ENCODE measurements around the gene BNC2.
"Not testable (repeated sequence)": the region's sequence is repeated elsewhere in the genome, so short reads cannot be mapped to it uniquely, and the experiment has no call there.

BNC2 gene

DNA sequence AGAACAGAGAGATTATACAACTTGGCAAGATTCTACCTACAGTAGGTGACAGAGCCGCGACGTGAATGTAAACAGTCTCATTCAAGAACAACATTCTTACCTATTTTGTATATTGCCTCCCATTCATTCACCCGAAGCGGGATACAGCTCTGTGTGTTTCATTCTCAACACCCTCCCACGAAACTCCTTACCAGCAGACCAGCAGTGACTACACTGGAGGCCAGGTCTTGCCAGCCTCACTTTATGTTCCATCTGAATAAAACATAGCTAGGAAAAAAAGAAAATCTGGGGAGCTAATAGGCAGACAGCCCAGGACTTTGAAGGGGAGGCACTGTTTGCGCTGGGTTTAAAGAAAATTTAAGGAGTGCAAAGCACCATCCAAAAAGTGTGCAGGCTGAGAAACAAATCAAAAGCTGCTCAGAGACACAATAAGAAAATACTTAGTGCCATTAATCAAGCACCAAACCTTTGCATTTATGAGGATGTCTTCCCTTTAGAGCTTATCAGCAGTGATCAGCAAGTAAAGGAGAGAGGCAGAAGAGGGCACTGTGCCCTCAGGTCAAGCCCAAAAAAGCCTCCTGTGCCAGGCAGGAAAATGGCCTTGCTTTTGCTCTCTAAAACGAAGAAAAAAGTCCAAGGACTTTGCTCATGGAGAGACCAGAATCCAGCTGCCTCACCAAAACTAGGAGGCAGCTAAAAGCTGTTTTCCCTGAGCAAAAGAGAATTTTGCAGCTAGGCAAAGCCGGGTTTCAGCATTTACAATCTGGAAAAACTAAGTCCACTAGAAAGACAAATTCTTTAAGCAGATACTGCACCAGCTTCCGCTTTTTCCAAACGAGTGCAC lies 295.1 kb downstream of the BNC2 start:
- no peak for DNase-seq

DNA sequence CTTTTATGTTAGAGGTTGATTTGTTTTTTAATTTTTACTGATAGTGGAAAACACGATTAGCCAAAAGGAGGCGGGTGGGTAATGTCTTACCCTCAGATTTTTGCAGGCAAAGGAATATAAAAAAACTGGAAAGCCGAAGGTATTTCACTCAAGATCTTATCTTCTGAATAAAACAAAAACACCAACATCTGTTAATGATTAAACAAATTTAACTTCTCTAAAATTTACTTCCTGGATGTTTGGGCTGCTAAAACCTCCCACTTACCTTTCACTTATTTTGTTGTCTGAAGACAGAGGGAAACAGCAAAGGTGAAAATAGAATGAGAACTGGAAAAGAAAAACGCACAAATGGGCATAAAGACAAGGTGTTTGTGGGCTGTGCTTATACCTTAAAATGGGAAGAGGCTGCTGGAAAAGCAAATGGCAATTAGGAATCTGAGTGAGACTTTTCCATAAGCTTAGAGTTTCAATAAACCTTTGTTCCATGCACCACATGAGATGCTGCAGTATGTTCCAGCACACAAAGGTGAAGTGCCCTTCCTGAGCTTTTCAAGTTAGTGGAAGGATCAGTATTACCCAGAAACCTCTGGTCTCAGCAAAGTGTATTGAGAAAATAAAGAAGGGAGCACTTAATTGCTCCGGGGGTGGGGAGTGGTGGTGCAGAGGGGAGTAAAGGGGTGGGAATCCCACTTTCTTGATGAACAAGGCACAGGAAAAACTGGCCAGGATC lies 298.3 kb downstream of the BNC2 start:
- no peak for DNase-seq

DNA sequence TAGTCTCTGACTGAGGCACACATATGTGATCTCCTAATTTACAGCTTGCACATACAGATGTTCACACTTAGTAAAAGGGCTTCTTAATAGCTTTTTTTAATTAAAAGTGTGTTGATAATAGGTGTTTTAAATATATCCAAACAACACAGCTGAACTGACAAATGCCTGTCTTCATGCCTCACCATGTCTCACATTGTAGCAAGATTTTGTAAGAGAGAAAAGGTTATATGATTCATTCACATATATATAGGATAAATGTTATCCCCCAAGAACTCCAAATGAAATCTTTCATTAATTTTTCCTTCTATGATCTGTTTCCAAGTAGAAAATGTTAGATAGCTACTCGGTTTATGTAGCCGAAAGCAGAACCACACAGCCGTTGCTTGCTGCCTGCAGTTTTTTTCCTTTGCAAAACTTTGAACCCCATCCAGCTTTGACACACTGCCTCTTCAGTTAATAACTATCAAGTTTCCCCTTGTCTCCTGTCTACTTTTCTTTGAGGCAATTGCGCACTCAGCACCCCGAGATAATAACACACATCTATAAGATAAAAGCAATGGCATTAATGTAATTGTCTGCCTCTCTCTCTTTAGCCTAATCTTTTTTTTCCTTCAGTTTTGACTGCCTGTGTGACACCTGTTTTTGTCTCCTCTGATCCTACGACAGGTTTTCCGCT lies 299.2 kb downstream of the BNC2 start:
- DNase-seq: no peak

DNA sequence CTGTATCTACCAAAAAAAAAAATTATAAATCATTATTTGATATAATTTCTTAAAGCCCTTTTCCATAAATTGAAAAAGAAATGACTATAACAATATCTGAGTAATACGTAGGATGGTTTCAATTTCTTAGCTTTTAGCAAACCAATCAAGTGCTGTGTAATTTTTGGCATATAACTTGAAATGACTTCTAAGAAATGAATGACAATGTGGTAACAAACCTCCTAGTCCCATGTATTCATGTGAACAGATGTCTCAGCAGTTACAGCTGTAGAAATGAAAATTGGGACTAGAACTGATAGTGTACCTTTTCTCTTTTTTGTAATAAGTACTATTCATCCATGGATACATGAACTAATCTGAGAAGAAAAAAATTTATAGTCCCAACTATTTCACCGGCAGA lies 307.0 kb downstream of the BNC2 start:
- no peak for DNase-seq

DNA sequence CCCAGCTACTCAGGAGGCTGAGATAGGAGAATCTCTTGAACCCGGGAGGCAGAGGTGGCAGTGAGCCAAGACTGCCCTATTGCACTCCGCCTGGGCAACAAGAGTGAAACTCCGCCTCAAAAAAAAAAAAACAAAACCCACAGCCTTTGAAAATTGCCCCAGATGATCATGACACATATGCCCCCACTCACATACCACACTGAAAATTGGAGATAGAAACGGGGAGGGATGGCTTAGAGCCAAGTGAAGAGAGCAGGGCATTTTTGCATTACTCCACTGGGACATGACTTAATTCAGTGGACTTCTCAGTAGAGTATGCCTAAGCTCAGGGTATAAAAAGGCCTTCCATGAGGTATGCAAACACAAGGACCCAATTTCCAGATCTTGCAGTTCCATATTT lies 309.3 kb downstream of the BNC2 start:
- no peak for DNase-seq

DNA sequence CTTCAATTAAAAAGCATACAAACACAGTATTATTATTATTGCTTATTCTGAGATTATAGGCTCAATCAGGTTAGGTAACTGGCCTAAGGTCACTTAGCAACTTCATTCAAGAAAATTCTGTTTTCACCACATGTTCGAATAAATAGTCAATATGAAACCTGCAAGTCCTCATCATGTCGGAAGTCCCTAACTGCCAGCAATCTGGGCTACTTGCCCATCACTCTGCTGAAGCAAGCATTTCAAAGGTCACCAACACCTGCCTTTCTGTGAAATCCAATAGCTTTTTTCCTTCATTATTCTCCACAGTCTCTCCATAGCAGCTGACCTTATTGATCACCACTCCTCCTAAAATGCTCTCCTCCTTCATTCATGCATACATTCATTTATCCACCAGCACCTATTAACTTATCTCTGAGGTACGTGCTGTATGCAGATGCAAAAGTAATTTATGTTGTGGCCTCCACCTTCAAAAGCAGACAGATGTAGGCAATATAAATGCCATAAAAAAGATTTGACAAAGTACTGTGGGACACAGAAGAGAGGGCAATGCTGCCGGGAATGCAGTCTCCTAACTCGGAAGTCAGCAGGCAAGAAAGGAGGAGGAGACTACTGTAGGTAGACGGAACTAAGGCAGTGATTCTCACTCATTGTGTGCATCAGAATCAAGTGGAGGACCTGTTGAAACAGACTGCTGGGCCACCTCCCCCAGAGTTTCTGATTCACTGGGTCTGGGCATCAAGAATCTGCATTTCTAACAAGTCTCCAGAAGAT lies 310.9 kb downstream of the BNC2 start:
- DNase-seq: no peak

DNA sequence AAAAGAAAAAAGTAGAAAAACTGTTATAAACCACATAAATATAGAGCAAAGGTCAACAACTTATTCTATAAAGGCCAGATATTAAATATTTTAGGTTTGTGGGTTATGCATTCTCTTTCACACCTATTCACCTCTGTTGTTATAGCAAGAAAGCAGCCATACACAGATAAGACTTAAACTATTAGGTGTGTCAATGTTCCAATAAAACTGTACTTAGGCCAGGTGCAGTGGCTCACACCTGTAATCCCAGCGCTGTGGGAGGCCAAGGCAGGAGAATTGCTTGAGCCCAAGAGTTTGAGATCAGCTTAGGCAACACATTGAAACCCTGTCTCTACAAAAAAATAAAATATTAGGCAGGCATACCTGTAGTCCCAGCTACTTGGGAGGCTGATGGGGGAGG lies 314.7 kb downstream of the BNC2 start:
- DNase-seq: no peak

DNA sequence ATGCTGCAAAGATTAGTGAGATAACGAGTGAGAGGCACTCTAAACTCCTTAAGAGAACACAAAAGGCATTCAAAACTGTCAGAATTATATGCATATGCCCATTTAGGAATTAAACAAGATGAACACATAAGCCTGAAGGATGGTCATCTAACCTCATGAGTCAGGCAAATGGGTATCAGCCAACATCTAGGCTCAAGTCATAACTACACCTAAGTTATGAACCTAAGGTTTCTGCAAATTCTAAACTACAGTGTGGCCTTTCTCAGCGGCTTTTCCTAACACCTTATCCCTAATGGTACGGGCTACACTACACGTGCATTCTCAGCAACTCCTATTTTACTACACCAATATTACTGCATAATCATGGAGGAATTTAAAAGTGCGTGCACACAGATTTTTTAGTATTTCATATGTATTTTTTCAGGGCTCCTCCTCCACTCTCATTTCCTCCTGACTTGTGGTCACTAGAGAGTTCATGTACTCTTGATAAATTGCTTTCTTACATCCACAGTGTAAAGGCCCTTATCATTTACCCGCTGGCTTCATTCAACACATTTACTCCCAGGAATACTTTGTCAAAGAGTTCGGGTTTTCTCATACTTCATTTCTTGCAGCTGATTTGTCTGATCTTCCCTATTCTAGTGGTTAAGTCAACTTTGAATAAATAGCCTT lies 316.5 kb downstream of the BNC2 start:
- no peak for DNase-seq

DNA sequence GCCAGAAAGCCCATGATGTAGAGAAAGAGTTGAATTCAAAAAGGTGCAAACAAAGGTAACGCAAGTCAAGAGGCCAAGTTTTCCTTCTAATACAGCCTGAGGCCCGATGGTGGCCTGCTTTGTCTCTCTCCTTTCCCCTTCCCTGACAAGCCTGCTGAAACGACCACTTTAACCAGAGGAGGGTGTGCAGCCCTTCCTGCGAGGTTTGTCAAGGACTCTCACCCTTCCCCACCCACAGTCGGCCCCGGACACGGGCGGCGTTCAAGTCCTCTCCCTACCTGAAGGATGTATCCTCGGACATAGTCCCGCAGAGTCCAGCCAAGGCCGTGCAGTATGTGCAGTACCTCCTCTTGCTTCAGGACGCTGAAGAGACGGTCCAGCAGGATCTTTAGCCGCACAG lies 318.2 kb downstream of the BNC2 start:
- DNase-seq: no peak

DNA sequence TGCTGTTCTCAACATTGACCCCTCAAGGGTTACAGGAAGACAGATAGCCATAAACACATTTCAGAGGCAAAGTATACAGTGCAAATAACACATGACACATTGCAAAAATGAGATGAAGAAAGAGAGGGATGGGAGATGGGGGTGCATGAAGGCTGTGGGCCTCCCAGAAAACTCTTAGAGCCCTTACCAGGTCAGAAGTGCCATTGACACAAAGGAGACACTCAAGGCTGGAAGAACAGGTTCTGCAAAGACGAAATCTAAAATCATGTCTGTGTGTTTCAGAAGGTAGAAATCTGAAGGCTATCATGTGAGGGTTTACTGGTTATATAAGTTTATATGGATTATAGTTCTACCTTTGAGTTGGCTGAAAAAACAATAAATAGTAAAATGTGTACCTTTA lies 318.8 kb downstream of the BNC2 start:
- DNase-seq: no peak

DNA sequence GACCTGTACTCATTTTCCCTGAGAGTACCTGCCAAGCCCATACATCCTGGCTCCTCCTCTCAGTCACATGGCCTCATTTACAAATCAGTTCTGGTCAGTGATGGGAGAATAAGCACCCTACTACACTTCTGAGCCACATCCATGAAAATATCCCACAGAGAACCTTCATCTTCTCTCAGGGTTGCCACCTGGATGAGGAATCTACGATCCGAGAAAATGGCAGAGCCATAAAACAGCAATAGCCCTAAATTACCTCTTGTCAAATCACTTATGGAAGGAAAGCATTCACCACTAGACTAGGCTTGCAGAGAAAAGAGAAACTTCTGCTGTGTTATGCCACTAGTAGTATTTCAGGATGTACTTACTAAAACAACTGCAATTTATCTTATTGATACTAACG lies 324.8 kb downstream of the BNC2 start:
- no peak for DNase-seq

DNA sequence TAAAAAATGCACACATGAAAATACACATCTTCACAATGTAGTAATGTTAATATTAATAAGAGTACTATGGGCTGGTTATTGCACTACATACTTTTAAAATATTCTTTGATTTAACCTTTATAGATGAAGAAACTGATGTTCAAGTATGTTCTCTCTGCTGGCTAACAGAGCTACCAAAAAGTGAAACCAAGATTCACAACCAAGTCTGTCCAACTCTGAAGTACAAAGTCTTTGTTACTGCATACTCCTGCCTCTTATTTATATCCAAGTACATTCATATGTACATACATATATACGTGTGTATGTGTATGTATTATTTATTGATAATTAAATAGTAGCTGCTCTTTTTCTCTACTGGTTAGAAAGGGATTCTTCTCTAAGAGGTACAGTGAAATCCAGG lies 325.6 kb downstream of the BNC2 start:
- no peak for DNase-seq

DNA sequence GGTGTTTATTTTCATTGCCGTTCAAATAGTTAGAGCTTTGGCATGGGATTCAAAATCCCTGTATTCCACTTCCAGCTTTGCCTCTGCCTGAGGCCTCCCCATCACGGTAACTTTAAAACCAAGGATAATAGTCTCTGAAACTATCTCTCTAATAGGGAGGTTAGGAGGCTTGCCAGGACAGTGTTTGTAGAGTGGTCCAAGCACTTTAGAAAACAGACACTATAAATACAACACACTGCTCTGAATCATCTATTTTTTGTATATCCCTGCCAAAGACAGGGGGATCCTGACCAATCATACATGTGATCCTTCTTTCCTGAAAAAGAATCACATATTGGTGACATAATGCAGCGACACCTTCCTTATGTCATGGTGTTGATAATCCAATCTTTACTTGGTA lies 326.8 kb downstream of the BNC2 start:
- DNase-seq: no peak

DNA sequence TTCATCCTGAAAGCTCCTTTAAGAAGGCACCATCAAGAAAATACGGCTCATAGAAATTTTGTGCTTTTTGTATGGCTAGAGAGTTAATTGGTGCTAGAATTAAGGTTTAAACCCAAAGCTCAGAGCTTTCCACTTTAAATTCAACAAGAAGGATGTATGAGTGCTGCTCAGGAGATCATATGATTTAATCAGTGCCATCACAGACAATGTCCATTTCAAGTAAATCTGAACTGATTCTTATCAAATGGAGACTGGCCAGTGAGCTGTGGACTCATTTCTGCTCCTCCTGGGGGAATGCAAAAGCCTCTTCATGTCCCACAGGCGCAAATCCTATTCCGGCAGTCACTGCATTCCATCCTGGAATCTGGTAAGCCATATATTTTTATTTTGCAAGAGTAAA lies 327.2 kb downstream of the BNC2 start:
- no peak for DNase-seq

DNA sequence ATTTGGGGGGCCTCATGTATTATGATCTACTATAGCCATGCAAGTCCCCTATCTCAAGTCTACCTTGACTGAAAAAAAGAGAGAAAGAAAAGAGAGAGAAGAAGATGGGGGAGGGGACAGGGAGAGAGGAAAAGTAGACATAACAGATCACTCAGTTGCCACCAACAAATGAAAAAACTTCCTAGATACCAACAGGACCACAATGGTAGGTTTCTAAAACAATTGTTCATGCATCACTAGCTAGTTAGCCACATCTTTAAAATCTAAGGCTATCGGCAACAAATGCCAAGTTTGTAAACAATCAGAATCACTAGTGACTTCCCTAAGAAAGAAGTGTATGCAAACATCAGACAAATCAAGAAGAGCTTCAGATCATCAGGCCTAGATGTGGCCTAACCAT lies 328.2 kb downstream of the BNC2 start:
- DNase-seq: no peak

DNA sequence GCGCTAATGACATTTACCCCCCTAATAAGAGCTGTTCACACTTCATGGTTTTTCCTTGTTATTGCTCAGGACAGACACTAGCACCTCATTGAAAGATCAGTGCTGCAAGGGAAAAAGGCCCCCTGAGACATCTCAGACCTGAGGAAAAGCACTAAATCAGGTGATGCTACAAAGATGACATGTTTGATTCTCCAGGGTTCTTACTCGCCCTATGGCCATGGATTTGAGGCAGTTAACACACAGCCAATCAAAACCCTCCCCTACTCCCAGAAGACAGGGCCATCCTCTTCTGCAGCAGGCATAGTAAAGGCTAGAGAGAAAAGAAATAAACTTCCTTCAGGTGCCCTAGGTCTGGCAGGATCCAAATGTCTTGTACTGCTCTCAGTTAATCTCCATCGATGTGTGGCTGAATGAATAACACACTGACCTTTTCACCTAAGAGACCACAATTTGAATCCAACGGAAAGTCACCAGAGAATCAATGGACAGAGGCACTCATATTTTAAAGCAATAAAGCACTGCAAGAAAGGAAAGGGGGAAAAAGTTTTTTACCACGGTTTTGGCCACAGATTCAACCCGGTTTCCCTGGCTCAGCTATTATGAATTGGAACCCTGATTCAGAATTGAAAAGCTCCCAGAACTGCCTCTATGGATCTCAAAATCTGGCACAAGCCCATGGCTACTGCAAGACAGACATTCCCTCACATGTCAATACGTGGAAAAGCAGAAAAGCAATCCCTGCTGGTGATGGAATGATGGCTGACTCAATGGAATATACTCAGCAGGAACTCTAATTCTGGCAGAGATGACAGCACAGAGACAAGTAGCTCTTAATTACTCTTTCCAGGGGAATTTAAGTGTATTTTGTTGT lies 329.5 kb downstream of the BNC2 start:
- no peak for DNase-seq

DNA sequence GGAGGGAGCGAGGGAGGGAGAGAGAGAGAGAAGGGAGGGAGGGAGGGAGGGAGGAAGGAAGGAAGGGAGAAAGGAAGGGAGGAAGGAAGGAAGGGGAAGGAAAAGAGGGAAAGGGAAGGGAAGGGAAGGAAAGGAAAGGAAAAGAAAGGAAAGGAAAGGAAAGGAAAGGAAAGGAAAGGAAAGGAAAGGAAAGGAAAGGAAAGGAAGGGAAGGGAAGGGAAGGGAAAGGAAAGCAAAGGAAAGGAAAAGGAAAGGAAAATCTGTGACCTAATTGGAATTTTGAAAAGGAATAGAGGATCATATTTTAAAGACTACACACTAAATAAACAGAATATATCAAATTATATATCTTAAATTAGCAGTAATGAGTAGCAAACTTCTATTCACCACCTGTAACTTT lies 330.8 kb downstream of the BNC2 start:
- not testable (repeated sequence) for DNase-seq

DNA sequence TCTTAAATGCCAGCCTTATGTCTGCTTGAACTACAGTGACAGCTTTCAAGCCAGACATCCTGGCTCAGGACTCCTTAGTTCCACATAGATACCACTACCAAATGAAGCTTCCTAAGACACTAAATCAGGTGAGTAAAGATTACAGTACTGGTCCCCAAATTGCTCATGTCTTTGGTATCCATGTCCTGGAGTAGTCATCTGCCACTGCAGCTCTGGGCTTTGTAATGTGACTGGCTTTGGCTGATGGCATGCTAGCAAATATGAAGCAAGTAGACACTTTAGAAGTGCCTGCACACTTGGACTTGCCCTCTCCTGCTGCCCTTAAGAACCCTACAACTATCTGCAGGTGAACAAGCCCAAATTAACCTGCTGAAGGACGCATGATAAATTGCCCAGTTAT lies 334.9 kb downstream of the BNC2 start:
- no peak for DNase-seq

DNA sequence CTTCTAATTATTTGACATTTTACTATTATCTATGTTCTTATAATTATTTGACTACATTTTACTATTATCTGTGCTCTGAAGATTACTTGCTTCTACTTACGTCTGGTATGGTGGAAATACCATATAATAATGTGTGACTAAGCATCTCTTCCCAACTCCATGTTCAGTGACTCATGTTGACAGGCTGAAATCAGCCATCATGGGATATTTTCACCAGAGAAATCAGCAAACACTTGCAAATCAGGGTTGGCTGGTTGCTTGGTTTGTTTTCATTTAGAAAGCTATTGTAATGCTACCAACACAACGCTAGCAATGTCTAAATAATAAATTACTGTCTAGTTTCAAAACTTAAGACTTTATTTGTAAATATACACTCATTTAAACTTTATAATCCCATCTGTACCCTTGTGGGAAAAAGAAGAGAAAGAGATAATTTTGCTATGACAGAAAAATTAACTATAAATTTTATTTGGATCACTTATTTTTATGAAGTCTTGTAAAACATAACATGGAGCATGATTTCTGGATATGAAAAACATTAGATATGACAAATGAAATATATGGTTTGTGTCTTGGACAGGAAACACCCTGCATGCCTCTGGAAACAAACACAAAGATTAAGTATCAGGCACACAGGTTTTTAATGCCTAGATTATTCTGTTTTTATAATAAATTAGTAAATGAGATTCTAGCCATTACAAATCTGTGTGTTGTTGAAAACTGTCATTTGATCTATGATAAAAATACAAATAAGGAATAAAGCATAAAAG lies 337.6 kb downstream of the BNC2 start:
- peak in 1 of 4 experiments; percentile 39 for DNase-seq

DNA sequence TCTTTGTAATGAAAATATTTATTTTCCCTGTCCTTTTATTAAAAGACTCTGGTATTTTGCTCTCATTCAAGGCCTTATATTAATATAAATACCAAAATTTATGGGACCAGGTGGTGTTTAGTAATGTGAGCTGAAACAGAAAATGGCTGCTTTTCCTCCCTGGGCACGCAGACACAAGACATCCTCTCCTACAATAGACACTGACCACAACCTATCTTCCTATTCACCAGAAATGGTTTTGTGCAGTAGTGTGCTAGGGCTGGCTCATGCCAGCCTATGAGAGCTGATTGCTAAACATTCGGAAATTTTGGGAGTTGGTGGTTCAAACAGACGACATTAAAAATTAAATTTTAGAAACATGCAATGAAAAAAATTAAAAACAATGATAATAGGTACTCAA lies 338.2 kb downstream of the BNC2 start:
- DNase-seq: no peak

Data from suppressor macrophage (primary cell).